Stomach smooth muscle (tissue), 2 donors: ENCODE results near the gene SFSWAP.
A peak's percentile ranks its signal among the peaks of the same experiment; 100 is the strongest.

Source experiments
- H3K27ac ChIP-seq: one replicate; pipeline ENCODE4 v1.7.0; 2013; ENCODE audit warnings: mild to moderate bottlenecking, low read length, inconsistent platforms
- H3K27me3 ChIP-seq, 2 donors: one replicate each; pipeline ENCODE4 v1.7.0; 2013; ENCODE audit warnings: low read length in 2 of 2; ENCODE audit not compliant: insufficient read depth in 2 of 2, control insufficient read depth in 1 of 2
- H3K36me3 ChIP-seq, 2 donors: one replicate each; pipeline ENCODE4 v1.7.0; 2013; ENCODE audit warnings: low read length in 2 of 2; ENCODE audit not compliant: control insufficient read depth in 2 of 2, insufficient read depth in 2 of 2
- H3K4me1 ChIP-seq: one replicate; pipeline ENCODE4 v1.7.0; 2013; ENCODE audit warnings: low read length; ENCODE audit not compliant: control insufficient read depth, insufficient read depth
- H3K4me3 ChIP-seq, 2 donors: one replicate each; pipeline ENCODE4 v1.7.0; 2013; ENCODE audit warnings: low read length in 2 of 2
- H3K9ac ChIP-seq, 2 donors: one replicate each; pipeline ENCODE4 v1.7.0; 2013; ENCODE audit warnings: low read length in 2 of 2, mild to moderate bottlenecking in 1 of 2
- H3K9me3 ChIP-seq, 2 donors: one replicate each; pipeline ENCODE4 v1.7.0; 2013; ENCODE audit warnings: low read length in 2 of 2; ENCODE audit not compliant: control insufficient read depth in 2 of 2
- donor health status: healthy.
- donor health status: Pancreatic carcinoma.

SFSWAP gene

DNA sequence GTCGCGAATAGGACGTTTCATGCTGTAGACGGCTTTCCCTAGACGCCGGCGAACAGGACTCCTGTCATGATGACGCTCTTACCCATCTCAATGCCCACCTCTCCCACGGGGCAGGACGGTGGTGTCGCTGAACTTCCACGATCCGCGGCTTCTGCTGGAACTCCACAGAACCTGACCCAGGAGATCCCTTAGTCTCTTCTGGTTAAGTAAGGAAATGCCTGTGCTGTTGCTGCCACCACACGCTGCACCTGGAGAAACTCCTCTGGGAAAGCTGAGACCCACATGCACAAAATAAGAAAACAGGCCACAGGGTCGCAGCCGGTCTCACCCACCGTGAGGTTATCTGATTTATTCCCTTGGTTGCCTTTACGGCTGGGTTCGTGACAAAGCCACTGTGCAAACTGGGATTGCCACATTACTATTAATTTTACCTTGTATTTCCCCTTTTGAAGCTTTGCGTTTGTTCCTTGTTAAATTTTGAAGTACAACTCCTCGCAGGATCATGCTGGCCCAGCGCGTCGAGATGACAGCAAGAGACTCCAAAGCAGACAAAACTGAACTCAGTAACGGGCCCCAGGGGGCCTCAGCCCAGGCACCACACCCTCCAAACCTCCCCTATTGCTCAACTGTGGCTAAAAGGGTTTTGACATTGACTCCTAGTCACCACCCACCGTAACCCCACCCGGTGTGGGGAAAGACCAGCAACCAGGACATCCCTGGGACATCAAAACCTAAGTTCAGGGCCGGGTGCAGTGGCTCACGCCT, 108.1 kb downstream of the SFSWAP start:
- Histone ChIP-seq H3K4me1 (no peaks in the 10 kb centered on the region), H3K27ac (no peak overlapping the region), H3K9ac (no peak overlapping the region), H3K4me3 (no peak overlapping the region), H3K9me3 (no peaks in the 10 kb centered on the region), H3K36me3 (no peaks in the 10 kb centered on the region), H3K27me3 (no peaks in the 10 kb centered on the region)

DNA sequence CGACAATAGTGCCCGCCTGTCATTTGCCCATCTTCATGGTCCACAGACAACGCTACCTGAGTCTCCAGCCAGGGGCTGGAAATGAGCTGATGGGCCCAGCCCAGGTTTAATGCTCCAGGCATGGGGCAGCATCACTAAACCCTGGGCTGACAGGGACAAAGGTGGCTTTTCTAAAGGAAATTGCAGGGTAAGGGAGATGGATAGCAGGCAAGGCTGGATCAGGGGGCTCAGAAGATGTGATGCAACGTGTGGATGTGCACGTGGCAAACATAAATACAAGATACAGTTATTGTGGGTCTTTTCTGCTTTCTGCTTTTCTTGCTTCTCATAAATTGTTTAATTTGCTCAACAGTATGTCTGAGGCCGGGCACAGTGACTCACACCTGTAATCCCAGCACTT, 113.6 kb downstream of the SFSWAP start:
- H3K27ac ChIP-seq: no peak overlapping the region
- no peak overlapping the region for H3K4me3 ChIP-seq
- H3K9me3 ChIP-seq: no peaks in the 10 kb centered on the region
- no peak overlapping the region for H3K9ac ChIP-seq
- peaks cover 21% of the 10 kb centered on the region for H3K4me1 ChIP-seq
- H3K27me3 ChIP-seq: peaks cover 13 to 23% of the 10 kb centered on the region in 2 donors
- H3K36me3 ChIP-seq: no peaks in the 10 kb centered on the region

DNA sequence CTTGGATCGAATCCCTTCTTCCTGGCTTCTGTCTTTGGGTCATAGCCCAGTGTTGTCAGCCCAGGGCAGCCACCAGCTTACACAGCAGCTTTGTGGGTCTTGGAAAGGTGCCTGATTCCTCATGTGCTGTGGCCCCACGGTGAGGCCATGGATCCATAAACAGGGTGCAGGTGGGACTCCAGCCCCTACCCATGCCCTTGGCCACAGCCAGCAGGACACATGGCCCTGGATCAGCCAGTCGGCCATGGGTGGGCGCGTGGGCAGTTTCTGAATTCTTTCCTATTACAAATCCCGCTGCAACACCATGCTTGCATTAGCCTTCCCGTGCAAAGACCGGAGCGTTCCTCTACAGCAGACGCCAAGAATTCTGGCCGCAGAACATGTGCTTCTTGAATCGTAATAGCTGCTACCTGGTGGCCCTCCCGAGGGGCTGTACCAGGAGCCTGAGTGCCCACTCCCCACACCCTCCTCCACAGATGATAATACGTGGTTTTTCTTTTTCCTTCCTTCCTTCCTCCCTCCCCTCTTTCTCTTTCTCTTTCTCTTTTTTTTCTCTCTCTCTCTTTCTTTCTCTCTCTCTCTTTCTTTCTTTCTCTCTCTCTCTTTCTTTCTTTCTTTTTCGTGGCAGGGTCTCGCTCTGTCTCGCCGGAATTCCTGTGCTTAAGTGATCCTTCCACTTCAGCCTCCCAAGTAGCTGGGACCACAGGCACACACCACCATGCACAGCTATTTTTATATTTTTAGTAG, 114.4 kb downstream of the SFSWAP start:
- H3K4me1 ChIP-seq: peaks cover 29% of the 10 kb centered on the region
- H3K9ac ChIP-seq: no peak overlapping the region
- peak overlapping the region in 1 of 2 donors; percentile 47 for H3K4me3 ChIP-seq

DNA sequence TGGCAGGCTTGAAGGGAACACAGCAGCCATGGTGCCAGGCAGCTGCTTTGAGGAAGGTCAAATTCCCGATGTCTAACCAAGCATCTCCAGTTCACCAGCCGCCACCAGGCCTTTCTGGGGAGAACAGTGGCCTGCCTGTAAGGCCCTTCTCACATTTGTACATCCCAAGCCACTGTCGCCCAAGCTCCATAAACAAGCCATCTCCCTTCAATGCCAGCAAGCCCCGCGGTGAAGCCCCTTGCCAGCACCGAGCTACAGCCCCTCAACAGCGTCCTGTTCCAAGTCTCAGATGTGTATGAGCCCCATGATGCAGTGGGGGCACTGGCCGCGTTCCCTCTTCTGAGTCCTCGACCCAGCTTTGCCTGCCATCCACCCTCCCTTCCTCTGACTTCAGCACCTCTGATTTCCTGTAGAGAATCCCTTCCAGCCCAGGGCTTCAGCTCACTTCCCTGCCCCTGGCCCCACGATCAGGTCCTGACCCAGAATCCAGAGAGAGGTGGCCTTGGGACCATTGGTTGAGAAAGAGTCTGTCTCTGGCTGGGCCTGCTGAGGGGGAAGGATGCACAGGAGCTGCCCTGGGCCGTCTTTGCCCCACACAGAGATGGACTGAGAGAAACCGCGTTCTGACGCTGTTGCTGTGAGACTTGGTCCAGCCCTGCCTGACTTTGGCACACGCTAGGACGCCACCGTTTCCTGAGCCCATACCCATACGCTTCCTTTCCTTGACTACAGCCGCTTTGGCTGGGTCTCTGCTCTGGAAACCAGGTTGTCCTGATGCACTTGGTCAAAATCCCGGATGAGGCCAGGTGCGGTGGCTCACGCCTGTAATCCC, 115.4 kb downstream of the SFSWAP start:
- Histone ChIP-seq H3K4me3 (no peak overlapping the region), H3K27me3 (peaks cover 19 to 40% of the 10 kb centered on the region in 2 donors), H3K27ac (no peak overlapping the region)

More for the DNA sequence above, 114.4 kb downstream of the SFSWAP start:
- H3K27me3 ChIP-seq: peaks cover 16 to 31% of the 10 kb centered on the region in 2 donors
- no peaks in the 10 kb centered on the region for H3K36me3 ChIP-seq
- no peak overlapping the region for H3K27ac ChIP-seq
- no peaks in the 10 kb centered on the region for H3K9me3 ChIP-seq

DNA sequence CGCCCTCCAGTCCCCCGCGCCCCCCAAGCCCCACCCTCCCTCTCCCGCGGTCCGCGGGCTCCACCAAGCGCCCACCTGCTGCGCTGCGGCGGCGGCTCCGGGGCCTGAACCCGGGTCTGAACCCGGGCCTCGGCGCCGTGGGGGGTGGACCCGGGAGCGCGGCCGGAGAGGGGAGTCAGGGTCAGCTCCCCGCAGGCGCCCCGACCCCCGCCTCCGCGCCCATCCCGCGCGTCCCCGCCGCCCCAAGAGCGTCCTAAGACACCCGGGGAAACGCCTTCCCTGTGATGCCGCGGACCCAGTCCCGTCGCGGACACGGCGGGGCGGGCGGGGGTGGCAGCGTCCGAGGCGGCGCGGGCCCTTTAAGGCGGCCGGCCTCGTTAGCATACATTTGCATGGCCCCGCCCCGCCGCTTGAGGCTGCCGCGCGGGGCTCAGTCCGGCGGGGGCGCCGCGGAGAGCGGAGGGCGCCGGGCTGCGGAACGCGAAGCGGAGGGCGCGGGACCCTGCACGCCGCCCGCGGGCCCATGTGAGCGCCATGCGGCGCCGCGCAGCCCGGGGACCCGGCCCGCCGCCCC, 117.2 kb downstream of the SFSWAP start, which contains the start of gene MMP17:
MMP17 (plus strand) TSS at position 433 of the 574 bp plus-strand sequence; CDS start at position 535, 102 bp downstream.
- H3K9ac ChIP-seq: no peak within 1 kb of the TSS
- H3K36me3 ChIP-seq: no peaks in the 10 kb centered on the region
- H3K9me3 ChIP-seq: no peaks in the 10 kb centered on the region
- peaks cover 49% of the 10 kb centered on the region for H3K4me1 ChIP-seq
- no peak within 1 kb of the TSS for H3K27ac ChIP-seq
- H3K4me3 ChIP-seq: peak within 1 kb of the TSS; percentile 19 to 71
- H3K27me3 ChIP-seq: peaks cover 24 to 51% of the 10 kb centered on the region in 2 donors

More for the DNA sequence above, 115.4 kb downstream of the SFSWAP start:
- Histone ChIP-seq H3K9me3 (no peaks in the 10 kb centered on the region), H3K36me3 (no peaks in the 10 kb centered on the region), H3K4me1 (peaks cover 39% of the 10 kb centered on the region), H3K9ac (no peak overlapping the region)

DNA sequence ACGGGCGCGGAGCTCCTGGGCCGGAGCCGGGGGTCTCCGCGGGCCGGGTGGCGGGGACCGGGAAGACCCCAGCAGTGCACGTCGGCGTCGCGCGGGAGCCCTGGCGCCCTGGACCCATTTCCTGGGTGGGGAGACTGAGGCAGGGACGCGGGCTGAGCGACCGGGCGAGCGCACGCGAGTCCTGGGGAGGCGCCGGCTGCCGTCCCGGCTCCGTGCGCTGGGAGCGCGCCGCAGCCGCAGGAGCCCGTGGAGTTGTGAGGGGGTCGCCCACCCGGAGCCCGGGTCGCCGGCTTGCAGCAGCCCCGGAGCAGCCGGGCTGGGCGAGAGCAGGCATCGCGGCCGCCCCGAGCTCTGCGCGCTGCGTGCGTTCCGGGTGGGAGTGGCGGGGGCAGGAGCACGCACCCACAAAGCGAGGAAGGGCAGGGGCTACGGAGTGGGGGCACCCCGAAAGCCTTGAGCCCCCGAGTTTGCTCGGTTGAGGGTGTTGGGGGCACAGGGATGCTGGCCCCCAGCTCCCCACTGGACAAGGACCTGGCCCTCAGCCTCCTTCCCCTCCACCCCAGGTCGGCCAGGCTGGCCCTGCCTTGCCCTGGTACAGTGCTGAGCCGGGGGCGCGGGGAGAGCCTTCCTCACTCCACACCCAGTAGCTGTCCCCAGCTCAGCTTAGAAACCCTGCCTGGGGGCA, 117.9 kb downstream of the SFSWAP start:
- no peak overlapping the region for H3K27ac ChIP-seq

DNA sequence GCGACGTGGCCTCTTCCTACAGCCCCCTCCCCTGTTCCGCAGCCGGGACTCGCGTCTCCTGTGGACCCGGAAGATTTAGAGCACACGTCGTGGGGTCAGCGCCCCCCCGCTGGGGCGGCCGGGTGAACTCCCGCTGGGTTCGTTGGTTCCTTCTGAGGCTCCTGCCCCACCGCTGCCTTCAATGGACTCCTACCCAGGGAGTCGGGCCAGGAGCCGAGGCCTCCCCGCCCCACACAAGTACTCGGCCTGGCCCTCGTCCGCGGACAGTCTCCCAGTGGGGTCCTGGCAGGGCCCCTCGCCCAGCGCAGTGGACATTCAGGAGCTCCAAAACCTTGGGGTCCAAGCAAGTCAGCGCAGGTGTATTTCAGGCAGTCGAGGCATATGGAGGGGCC, 118.5 kb downstream of the SFSWAP start:
- H3K27me3 ChIP-seq: peaks cover 31 to 63% of the 10 kb centered on the region in 2 donors
- no peak overlapping the region for H3K27ac ChIP-seq
- peaks cover 49% of the 10 kb centered on the region for H3K4me1 ChIP-seq
- H3K9ac ChIP-seq: no peak overlapping the region
- H3K4me3 ChIP-seq: peak overlapping the region; percentile 19 to 71
- H3K36me3 ChIP-seq: no peaks in the 10 kb centered on the region
- H3K9me3 ChIP-seq: no peaks in the 10 kb centered on the region

More for the DNA sequence above, 117.9 kb downstream of the SFSWAP start:
- no peaks in the 10 kb centered on the region for H3K36me3 ChIP-seq
- H3K27me3 ChIP-seq: peaks cover 31 to 58% of the 10 kb centered on the region in 2 donors
- peak overlapping the region; percentile 19 to 71 for H3K4me3 ChIP-seq
- peaks cover 49% of the 10 kb centered on the region for H3K4me1 ChIP-seq
- H3K9me3 ChIP-seq: no peaks in the 10 kb centered on the region
- H3K9ac ChIP-seq: no peak overlapping the region

DNA sequence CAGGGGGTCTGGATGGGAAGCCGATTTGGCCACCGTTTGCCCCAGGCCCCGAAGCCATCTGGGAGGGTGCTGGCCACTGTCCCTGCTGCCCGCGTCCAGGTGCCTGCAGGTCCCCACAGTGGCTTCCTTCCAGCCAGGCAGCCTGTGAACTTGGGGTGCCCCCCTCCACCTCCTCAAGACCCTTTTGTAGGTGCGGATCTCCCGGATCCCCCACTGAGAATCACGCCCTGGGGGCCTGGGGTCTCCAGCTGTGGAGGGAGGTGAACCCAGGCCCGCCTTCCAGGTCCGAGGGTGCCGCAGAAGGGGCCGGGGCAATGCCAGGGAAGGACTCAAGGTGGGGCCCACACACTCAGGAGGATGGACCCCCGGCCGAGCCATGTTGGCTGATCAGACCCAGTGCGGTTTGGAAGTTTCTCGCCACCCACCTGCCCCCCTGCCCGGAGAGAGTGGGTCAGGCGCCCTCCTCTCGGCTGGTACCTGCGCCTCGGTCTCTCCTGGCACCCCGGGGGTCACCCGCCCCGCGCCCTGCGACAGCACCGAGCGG, 119.0 kb downstream of the SFSWAP start:
- H3K9me3 ChIP-seq: no peaks in the 10 kb centered on the region
- H3K9ac ChIP-seq: no peak overlapping the region

DNA sequence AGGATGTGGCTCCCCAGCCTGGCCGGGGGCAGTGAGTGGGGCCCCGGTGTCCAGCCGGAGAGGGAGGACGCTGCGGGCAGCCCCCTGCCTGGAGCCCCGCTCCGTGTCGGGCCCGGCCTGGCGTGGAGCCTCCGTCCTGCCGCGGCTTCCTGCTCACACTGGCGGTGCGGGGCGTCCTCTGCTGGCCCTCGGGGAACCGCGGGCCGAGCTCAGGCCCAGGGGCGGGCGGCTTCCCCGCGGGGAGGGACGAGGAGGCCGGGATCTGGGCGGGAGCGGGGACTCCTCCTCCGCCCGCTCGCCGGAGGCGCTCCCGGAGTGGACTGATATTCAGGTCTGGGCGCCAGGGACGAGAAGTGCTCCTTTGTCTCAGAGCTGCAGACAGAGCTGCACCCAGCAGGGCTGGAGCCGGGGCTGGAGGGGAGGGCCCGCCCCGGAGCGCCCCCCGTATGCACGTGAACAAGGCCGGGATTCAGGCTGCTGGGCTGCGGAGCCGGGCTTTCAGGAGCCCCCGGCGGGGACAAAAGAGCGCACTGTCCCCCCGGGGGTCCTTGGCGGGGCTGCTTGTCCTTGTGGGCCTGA, 119.5 kb downstream of the SFSWAP start:
- Histone ChIP-seq H3K27ac (no peak overlapping the region), H3K27me3 (peaks cover 33 to 74% of the 10 kb centered on the region in 2 donors), H3K4me3 (peak overlapping the region; percentile 53 to 71), H3K4me1 (peaks cover 46% of the 10 kb centered on the region), H3K9me3 (no peaks in the 10 kb centered on the region), H3K9ac (peak overlapping the region in 1 of 2 donors; percentile 5), H3K36me3 (no peaks in the 10 kb centered on the region)

More for the DNA sequence above, 119.0 kb downstream of the SFSWAP start:
- Histone ChIP-seq H3K4me1 (peaks cover 49% of the 10 kb centered on the region), H3K4me3 (peak overlapping the region in 1 of 2 donors; percentile 71), H3K27me3 (peaks cover 31 to 68% of the 10 kb centered on the region in 2 donors), H3K36me3 (no peaks in the 10 kb centered on the region), H3K27ac (no peak overlapping the region)
